ENCODE results near the gene MTHFD1. TPM values are rescaled to one million over a fixed set of nuclear protein-coding genes. Genes with fewer than 3 reads are reported as not detected.

The MTHFD1 gene
- total RNA-seq, 1 donor from 2014 or later: 161 TPM

GRCh38 chr14:64467566-64467965, 79.4 kb downstream of the MTHFD1 start:
- H3K27me3 Mint-ChIP-seq (ENCODE audit: low read depth): peaks cover 21% of the 10 kb centered on the region
- H3K9me3 Mint-ChIP-seq: no peaks in the 10 kb centered on the region
- no peak overlapping the region for H3K27ac Mint-ChIP-seq (ENCODE audit: unreplicated experiment)
- peaks cover 2% of the 10 kb centered on the region for H3K36me3 Mint-ChIP-seq (ENCODE audit: low read depth)
- DNase-seq (ENCODE audit: low read depth, low spot score): no peak
- no peak for TF ChIP-seq CTCF (conservative IDR thresholded peaks at IDR 0.05)
- H3K4me1 Mint-ChIP-seq: peaks cover 10% of the 10 kb centered on the region
- peak overlapping the region; percentile 59 for H3K4me3 Mint-ChIP-seq

GRCh38 chr14:64468451-64468850, 80.3 kb downstream of the MTHFD1 start:
- Mint-ChIP-seq H3K4me3 (no peak overlapping the region), H3K27ac (ENCODE audit: unreplicated experiment) (no peak overlapping the region), H3K9me3 (no peaks in the 10 kb centered on the region), H3K27me3 (ENCODE audit: low read depth) (peaks cover 21% of the 10 kb centered on the region), H3K4me1 (peaks cover 10% of the 10 kb centered on the region), H3K36me3 (ENCODE audit: low read depth) (peaks cover 2% of the 10 kb centered on the region)
- TF ChIP-seq CTCF (conservative IDR thresholded peaks at IDR 0.05): no peak
- DNase-seq (ENCODE audit: low read depth, low spot score): no peak

GRCh38 chr14:64474041-64474440, 85.9 kb downstream of the MTHFD1 start:
- no peaks in the 10 kb centered on the region for H3K27me3 Mint-ChIP-seq (ENCODE audit: low read depth)
- no peaks in the 10 kb centered on the region for H3K9me3 Mint-ChIP-seq
- H3K4me3 Mint-ChIP-seq: no peak overlapping the region
- peaks cover 2% of the 10 kb centered on the region for H3K36me3 Mint-ChIP-seq (ENCODE audit: low read depth)
- peaks cover 4% of the 10 kb centered on the region for H3K4me1 Mint-ChIP-seq
- DNase-seq (ENCODE audit: low read depth, low spot score): no peak
- no peak for TF ChIP-seq CTCF (conservative IDR thresholded peaks at IDR 0.05)
- no peak overlapping the region for H3K27ac Mint-ChIP-seq (ENCODE audit: unreplicated experiment)

GRCh38 chr14:64474698-64475097, 86.5 kb downstream of the MTHFD1 start:
- Mint-ChIP-seq H3K27me3 (ENCODE audit: low read depth) (no peaks in the 10 kb centered on the region), H3K4me3 (no peak overlapping the region), H3K4me1 (peaks cover 4% of the 10 kb centered on the region), H3K27ac (ENCODE audit: unreplicated experiment) (no peak overlapping the region), H3K36me3 (ENCODE audit: low read depth) (peaks cover under 1% of the 10 kb centered on the region), H3K9me3 (no peaks in the 10 kb centered on the region)
- DNase-seq (ENCODE audit: low read depth, low spot score): no peak
- no peak for TF ChIP-seq CTCF (conservative IDR thresholded peaks at IDR 0.05)

GRCh38 chr14:64475585-64476273, 87.6 kb downstream of the MTHFD1 start:
- Mint-ChIP-seq H3K36me3 (ENCODE audit: low read depth) (no peaks in the 10 kb centered on the region), H3K27me3 (ENCODE audit: low read depth) (no peaks in the 10 kb centered on the region), H3K9me3 (no peaks in the 10 kb centered on the region), H3K27ac (ENCODE audit: unreplicated experiment) (no peak overlapping the region), H3K4me3 (no peak overlapping the region), H3K4me1 (peaks cover 4% of the 10 kb centered on the region)
- TF ChIP-seq CTCF (conservative IDR thresholded peaks at IDR 0.05): no peak
- no peak for DNase-seq (ENCODE audit: low read depth, low spot score)
